ENCODE measurements around the gene RBM17. TPM values are rescaled to one million over a fixed set of nuclear protein-coding genes. Genes with fewer than 3 reads are reported as not detected.
A peak's percentile ranks its signal among the peaks of the same experiment; 100 is the strongest.

Gene RBM17
- total and polyA plus RNA-seq, 10 of the 15 experiments (the other 5 are each of a cell fraction or from before 2014, with no cell fraction given) = 28.4 to 181 (median 83.9) TPM

DNA sequence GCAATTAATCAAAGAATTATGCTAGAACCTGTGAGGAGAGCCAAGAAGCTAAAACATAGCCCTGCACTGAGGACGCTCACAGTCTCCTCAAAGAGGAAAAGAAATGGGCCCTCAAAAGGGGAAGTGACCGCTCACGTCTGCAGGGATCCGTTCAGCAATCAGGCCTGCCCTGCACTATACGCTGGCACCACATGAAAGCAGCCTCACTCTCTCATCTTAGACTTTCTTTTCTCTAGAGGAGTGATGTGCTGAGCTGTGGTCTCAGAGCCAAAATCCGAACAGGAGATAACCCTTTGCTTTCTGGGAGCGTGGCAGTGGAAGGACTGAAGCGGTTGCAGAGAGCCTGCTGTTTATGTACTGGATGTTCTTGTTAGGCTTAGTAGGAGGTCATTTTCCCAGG is 20.4 kb upstream of the RBM17 start (continued):
- TF ChIP-seq CBX5 (IDR thresholded peaks at IDR 0.05; ENCODE audit: low read depth) (no peak), SMAD5 (IDR thresholded peaks at IDR 0.05; ENCODE audit: low read depth) (no peak), ASH2L (IDR thresholded peaks at IDR 0.05; ENCODE audit: borderline replicate concordance, low read depth) (no peak), KLF5 (IDR thresholded peaks at IDR 0.05; ENCODE audit: partially characterized antibody) (no peak), SRF (IDR thresholded peaks at IDR 0.05; ENCODE audit: low read depth in 2 of 2, low read length in 2 of 2) (no peak), KDM1A (IDR thresholded peaks at IDR 0.05; ENCODE audit: borderline replicate concordance) (no peak), NRF1 (conservative IDR thresholded peaks at IDR 0.05; ENCODE audit: low read depth, low read length) (no peak), FOXM1 (IDR thresholded peaks at IDR 0.05; ENCODE audit: low read depth, low read length) (no peak), RFX5 (IDR thresholded peaks at IDR 0.05; ENCODE audit: low read depth, low read length) (no peak), EED (IDR thresholded peaks at IDR 0.05; ENCODE audit: low read depth) (peak; percentile 72), RB1 (IDR thresholded peaks at IDR 0.05; ENCODE audit: borderline replicate concordance) (no peak), IKZF1 (conservative IDR thresholded peaks at IDR 0.05) (peak; percentile 34; the same call in 1 of the 2 replicates), JUND (IDR thresholded peaks at IDR 0.05; ENCODE audit: low read depth, low read length) (no peak), NBN (IDR thresholded peaks at IDR 0.05) (no peak), MYC (IDR thresholded peaks at IDR 0.05; ENCODE audit: insufficient read depth, insufficient read length, insufficient replicate concordance, low read length, severe bottlenecking) (no peak)
- TF ChIP-seq, protein P1, sequence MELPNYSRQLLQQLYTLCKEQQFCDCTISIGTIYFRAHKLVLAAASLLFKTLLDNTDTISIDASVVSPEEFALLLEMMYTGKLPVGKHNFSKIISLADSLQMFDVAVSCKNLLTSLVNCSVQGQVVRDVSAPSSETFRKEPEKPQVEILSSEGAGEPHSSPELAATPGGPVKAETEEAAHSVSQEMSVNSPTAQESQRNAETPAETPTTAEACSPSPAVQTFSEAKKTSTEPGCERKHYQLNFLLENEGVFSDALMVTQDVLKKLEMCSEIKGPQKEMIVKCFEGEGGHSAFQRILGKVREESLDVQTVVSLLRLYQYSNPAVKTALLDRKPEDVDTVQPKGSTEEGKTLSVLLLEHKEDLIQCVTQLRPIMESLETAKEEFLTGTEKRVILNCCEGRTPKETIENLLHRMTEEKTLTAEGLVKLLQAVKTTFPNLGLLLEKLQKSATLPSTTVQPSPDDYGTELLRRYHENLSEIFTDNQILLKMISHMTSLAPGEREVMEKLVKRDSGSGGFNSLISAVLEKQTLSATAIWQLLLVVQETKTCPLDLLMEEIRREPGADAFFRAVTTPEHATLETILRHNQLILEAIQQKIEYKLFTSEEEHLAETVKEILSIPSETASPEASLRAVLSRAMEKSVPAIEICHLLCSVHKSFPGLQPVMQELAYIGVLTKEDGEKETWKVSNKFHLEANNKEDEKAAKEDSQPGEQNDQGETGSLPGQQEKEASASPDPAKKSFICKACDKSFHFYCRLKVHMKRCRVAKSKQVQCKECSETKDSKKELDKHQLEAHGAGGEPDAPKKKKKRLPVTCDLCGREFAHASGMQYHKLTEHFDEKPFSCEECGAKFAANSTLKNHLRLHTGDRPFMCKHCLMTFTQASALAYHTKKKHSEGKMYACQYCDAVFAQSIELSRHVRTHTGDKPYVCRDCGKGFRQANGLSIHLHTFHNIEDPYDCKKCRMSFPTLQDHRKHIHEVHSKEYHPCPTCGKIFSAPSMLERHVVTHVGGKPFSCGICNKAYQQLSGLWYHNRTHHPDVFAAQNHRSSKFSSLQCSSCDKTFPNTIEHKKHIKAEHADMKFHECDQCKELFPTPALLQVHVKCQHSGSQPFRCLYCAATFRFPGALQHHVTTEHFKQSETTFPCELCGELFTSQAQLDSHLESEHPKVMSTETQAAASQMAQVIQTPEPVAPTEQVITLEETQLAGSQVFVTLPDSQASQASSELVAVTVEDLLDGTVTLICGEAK (IDR thresholded peaks at IDR 0.05; ENCODE audit: borderline replicate concordance) = no peak
- TF ChIP-seq, protein P2, sequence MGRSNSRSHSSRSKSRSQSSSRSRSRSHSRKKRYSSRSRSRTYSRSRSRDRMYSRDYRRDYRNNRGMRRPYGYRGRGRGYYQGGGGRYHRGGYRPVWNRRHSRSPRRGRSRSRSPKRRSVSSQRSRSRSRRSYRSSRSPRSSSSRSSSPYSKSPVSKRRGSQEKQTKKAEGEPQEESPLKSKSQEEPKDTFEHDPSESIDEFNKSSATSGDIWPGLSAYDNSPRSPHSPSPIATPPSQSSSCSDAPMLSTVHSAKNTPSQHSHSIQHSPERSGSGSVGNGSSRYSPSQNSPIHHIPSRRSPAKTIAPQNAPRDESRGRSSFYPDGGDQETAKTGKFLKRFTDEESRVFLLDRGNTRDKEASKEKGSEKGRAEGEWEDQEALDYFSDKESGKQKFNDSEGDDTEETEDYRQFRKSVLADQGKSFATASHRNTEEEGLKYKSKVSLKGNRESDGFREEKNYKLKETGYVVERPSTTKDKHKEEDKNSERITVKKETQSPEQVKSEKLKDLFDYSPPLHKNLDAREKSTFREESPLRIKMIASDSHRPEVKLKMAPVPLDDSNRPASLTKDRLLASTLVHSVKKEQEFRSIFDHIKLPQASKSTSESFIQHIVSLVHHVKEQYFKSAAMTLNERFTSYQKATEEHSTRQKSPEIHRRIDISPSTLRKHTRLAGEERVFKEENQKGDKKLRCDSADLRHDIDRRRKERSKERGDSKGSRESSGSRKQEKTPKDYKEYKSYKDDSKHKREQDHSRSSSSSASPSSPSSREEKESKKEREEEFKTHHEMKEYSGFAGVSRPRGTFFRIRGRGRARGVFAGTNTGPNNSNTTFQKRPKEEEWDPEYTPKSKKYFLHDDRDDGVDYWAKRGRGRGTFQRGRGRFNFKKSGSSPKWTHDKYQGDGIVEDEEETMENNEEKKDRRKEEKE (IDR thresholded peaks at IDR 0.05) = no peak
- TF ChIP-seq, protein P3, sequence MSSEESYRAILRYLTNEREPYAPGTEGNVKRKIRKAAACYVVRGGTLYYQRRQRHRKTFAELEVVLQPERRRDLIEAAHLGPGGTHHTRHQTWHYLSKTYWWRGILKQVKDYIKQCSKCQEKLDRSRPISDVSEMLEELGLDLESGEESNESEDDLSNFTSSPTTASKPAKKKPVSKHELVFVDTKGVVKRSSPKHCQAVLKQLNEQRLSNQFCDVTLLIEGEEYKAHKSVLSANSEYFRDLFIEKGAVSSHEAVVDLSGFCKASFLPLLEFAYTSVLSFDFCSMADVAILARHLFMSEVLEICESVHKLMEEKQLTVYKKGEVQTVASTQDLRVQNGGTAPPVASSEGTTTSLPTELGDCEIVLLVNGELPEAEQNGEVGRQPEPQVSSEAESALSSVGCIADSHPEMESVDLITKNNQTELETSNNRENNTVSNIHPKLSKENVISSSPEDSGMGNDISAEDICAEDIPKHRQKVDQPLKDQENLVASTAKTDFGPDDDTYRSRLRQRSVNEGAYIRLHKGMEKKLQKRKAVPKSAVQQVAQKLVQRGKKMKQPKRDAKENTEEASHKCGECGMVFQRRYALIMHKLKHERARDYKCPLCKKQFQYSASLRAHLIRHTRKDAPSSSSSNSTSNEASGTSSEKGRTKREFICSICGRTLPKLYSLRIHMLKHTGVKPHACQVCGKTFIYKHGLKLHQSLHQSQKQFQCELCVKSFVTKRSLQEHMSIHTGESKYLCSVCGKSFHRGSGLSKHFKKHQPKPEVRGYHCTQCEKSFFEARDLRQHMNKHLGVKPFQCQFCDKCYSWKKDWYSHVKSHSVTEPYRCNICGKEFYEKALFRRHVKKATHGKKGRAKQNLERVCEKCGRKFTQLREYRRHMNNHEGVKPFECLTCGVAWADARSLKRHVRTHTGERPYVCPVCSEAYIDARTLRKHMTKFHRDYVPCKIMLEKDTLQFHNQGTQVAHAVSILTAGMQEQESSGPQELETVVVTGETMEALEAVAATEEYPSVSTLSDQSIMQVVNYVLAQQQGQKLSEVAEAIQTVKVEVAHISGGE (CRISPR knock-in tag; IDR thresholded peaks at IDR 0.05) = no peak
- TF ChIP-seq, protein P4, sequence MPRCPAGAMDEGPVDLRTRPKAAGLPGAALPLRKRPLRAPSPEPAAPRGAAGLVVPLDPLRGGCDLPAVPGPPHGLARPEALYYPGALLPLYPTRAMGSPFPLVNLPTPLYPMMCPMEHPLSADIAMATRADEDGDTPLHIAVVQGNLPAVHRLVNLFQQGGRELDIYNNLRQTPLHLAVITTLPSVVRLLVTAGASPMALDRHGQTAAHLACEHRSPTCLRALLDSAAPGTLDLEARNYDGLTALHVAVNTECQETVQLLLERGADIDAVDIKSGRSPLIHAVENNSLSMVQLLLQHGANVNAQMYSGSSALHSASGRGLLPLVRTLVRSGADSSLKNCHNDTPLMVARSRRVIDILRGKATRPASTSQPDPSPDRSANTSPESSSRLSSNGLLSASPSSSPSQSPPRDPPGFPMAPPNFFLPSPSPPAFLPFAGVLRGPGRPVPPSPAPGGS (IDR thresholded peaks at IDR 0.05; ENCODE audit: borderline replicate concordance, insufficient read depth, low read depth, low read length, poor library complexity, severe bottlenecking) = no peak
